SK-N-DZ (cell line): ENCODE data around the gene UTS2R.
"Not testable (repeated sequence)": the region's sequence is repeated elsewhere in the genome, so short reads cannot be mapped to it uniquely, and the experiment has no call there.

Experiments
- DNase-seq: peaks from one replicate; pipeline ENCODE4 v3.0.0-alpha.2; 2015; ENCODE audit warnings: low spot score

The UTS2R gene

GRCh38 chr17:82375359-82376041 is 3.9 kb downstream of the UTS2R start:
- no peak for DNase-seq

GRCh38 chr17:82376042-82376730 is 4.6 kb downstream of the UTS2R start:
- no peak for DNase-seq

GRCh38 chr17:82377294-82377693 is 5.7 kb downstream of the UTS2R start:
- not testable (repeated sequence) for DNase-seq

GRCh38 chr17:82377924-82378740 is 6.6 kb downstream of the UTS2R start:
- DNase-seq, result no peak

GRCh38 chr17:82378741-82379021 is 7.1 kb downstream of the UTS2R start:
- DNase-seq, result no peak

- DNase-seq, result no peak
Measured at GRCh38 chr17:82380860-82381702, 9.5 kb downstream of the UTS2R start.

- DNase-seq, result not testable (repeated sequence)
Measured at GRCh38 chr17:82381703-82382009, 10.1 kb downstream of the UTS2R start.

- DNase-seq, result not testable (repeated sequence)
Measured at GRCh38 chr17:82382220-82382932, 10.8 kb downstream of the UTS2R start.

GRCh38 chr17:82382933-82383255 is 11.3 kb downstream of the UTS2R start:
- no peak for DNase-seq

GRCh38 chr17:82383411-82383810 is 11.8 kb downstream of the UTS2R start:
- no peak for DNase-seq

GRCh38 chr17:82384051-82384729 is 12.6 kb downstream of the UTS2R start:
- no peak for DNase-seq

- no peak for DNase-seq
Measured at GRCh38 chr17:82384730-82385481, 13.3 kb downstream of the UTS2R start.

- no peak for DNase-seq
Measured at GRCh38 chr17:82385559-82386254, 14.1 kb downstream of the UTS2R start.

- peak; percentile 52 for DNase-seq
Measured at GRCh38 chr17:82386255-82386831, 14.8 kb downstream of the UTS2R start.

- no peak for DNase-seq
Measured at GRCh38 chr17:82386881-82387704, 15.5 kb downstream of the UTS2R start.

- DNase-seq, result no peak
Measured at GRCh38 chr17:82387705-82388106, 16.1 kb downstream of the UTS2R start.

- no peak for DNase-seq
Measured at GRCh38 chr17:82388223-82388921, 16.8 kb downstream of the UTS2R start.

GRCh38 chr17:82388922-82389283 is 17.3 kb downstream of the UTS2R start:
- DNase-seq, result no peak
